K562 (cell line): Measurements from ENCODE around the gene SELENOF. TPM values are rescaled to one million over a fixed set of nuclear protein-coding genes. Genes with fewer than 3 reads are reported as not detected.

ENCODE experiments used
- ATAC-seq: fragments of 200-7000 bp; cut with Tn5 transposase; 3 replicates; pipeline ENCODE4 v1.9.1; 2020; ENCODE audit warnings: moderate library complexity
- BruUV-seq: library from RNA; stranded (reverse); fragments of 400-500 nt; replicated peaks from 2 replicates; lab custom pipeline; 2021; lab: Mats Ljungman, UMichigan
- CTCF ChIA-PET: fragments of 300-600 bp; formaldehyde crosslinking; extraction: SDS; loops from one replicate; lab custom pipeline; 2021; ENCODE audit warnings: low intra/inter-chr PET ratio; lab: Yijun Ruan, JAX
- POLR2A ChIA-PET: fragments of 300-600, 350-650 bp; sonication (Branson Sonifier 250); formaldehyde crosslinking; extraction: SDS; loops from one replicate; lab custom pipeline; 2021; ENCODE audit warnings: antibody characterized with exemption, inconsistent platforms; lab: Yijun Ruan, JAX
- DNase-seq, 4 experiments: peaks; one replicate each; pipeline versions ENCODE4 v3.0.0 to v3.0.0-alpha.2; 2011 to 2018; ENCODE audit warnings: low spot score in 3 of 4, mixed read lengths in 3 of 4; ENCODE audit errors: extremely low read depth in 1 of 4
- FAIRE-seq: peaks from 2 replicates; lab custom pipeline; 2011; peaks lifted over from hg19 to GRCh38; lab: Jason Lieb, UNC
- H2AFZ ChIP-seq: 2 replicates; pipeline ENCODE4 v1.6.0; 2011; ENCODE audit warnings: low read depth, low read length, control low read depth, inconsistent platforms
- H3K27ac ChIP-seq: fragments of 200-600 bp; 3 replicates; pipeline ENCODE4 v1.8.0; 2011; ENCODE audit warnings: low read depth, mild to moderate bottlenecking, control low read depth, inconsistent platforms, low read length, moderate library complexity, mixed read lengths; ENCODE audit errors: extremely low read depth
- H3K27me3 ChIP-seq, 2 experiments: fragments of 300-600 bp in 1 of 2; 2 replicates in 1 of 2; 3 replicates in 1 of 2; pipeline versions ENCODE4 v1.6.0 to v1.8.0; 2011; ENCODE audit warnings: inconsistent platforms in 2 of 2, low read length in 2 of 2, mild to moderate bottlenecking in 1 of 2, mixed read lengths in 1 of 2, moderate library complexity in 1 of 2; ENCODE audit not compliant: control insufficient read depth in 2 of 2, insufficient read depth in 2 of 2
- H3K36me3 ChIP-seq: fragments of 300-600 bp; 3 replicates; pipeline ENCODE4 v1.8.0; 2011; ENCODE audit warnings: mild to moderate bottlenecking, low read length, inconsistent platforms; ENCODE audit not compliant: control insufficient read depth, insufficient read depth
- H3K4me1 ChIP-seq, 2 experiments: fragments of 200-600 bp in 1 of 2; replicated peaks in 1 of 2; 2 replicates in 1 of 2; 3 replicates in 1 of 2; pipeline versions ENCODE4 v1.5.1 to v1.8.0; 2011; ENCODE audit warnings: inconsistent platforms in 2 of 2, low read length in 2 of 2, mild to moderate bottlenecking in 1 of 2, mixed read lengths in 1 of 2, moderate library complexity in 1 of 2; ENCODE audit not compliant: control insufficient read depth in 2 of 2, insufficient read depth in 2 of 2
- H3K4me2 ChIP-seq: 2 replicates; pipeline ENCODE4 v1.6.1; 2011; ENCODE audit warnings: low read length, control low read depth, inconsistent platforms, mixed read lengths; ENCODE audit not compliant: insufficient read depth
- H3K4me3 ChIP-seq: fragments of 200-600 bp; sonication (generic), shearing (Covaris generic); 2 replicates; pipeline ENCODE4 v1.5.1; 2016; ENCODE audit warnings: control low read depth, inconsistent platforms
- H3K79me2 ChIP-seq: fragments of 200-600 bp; 3 replicates; pipeline ENCODE4 v1.8.0; 2011; ENCODE audit warnings: low read length, inconsistent platforms; ENCODE audit not compliant: control insufficient read depth, insufficient read depth
- H3K9ac ChIP-seq, 2 experiments: 2 replicates each; pipeline versions ENCODE4 v1.6.0 to v1.6.1; 2011; ENCODE audit warnings: low read depth in 2 of 2, low read length in 2 of 2, control low read depth in 1 of 2, inconsistent platforms in 1 of 2, mild to moderate bottlenecking in 1 of 2, mixed read lengths in 1 of 2; ENCODE audit not compliant: insufficient read depth in 1 of 2
- H3K9me1 ChIP-seq: one replicate; pipeline ENCODE4 v1.6.0; 2011; ENCODE audit warnings: inconsistent platforms, mild to moderate bottlenecking, low read length, moderate library complexity; ENCODE audit not compliant: control insufficient read depth, insufficient read depth
- H3K9me3 ChIP-seq: replicated peaks from 2 replicates; pipeline ENCODE4 v1.5.1; 2011; ENCODE audit warnings: low read depth, low read length, inconsistent platforms; ENCODE audit not compliant: control insufficient read depth, insufficient read depth
- H4K20me1 ChIP-seq: replicated peaks from 2 replicates; pipeline ENCODE4 v1.6.1; 2011; ENCODE audit warnings: low read length, inconsistent platforms, mixed read lengths; ENCODE audit not compliant: control insufficient read depth, insufficient read depth
- HNRNPL ChIP-seq: fragments of 200-400 bp; formaldehyde crosslinking; IDR thresholded peaks from 2 replicates; pipeline ENCODE4 v1.6.1; 2017; ENCODE audit warnings: low read depth, mild to moderate bottlenecking, low read length
- IRF9 ChIP-seq: fragments of 450-650 bp; IDR thresholded peaks from 2 replicates; pipeline ENCODE4 v1.6.1; 2016; ENCODE audit warnings: missing biosample characterization, missing genetic modification characterization
- PHF21A ChIP-seq: fragments of 450-650 bp; IDR thresholded peaks from 2 replicates; pipeline ENCODE4 v1.6.1; 2017; ENCODE audit warnings: low read depth, borderline replicate concordance
- PTBP1 ChIP-seq: fragments of 200-400 bp; formaldehyde crosslinking; IDR thresholded peaks from 2 replicates; pipeline ENCODE4 v1.6.1; 2017; ENCODE audit warnings: low read depth, low read length
- SMAD4 ChIP-seq: fragments of 250-450 bp; sonication (Bioruptor Pico); conservative IDR thresholded peaks from 2 replicates; pipeline ENCODE4 v1.8.0; 2021; ENCODE audit warnings: inconsistent platforms, mild to moderate bottlenecking, moderate library complexity
- SRF ChIP-seq, 2 experiments: fragments of 250-450, 450-650 bp in 1 of 2; sonication (Bioruptor Pico) in 1 of 2; sonication (generic) in 1 of 2; formaldehyde crosslinking; IDR thresholded peaks; 2 replicates each; pipeline versions ENCODE4 v1.5.0 to v1.5.1; 2020 to 2022; ENCODE audit warnings: mild to moderate bottlenecking in 1 of 2, missing genetic modification reagents in 1 of 2
- ZNF184 ChIP-seq: sonication (generic); formaldehyde crosslinking; IDR thresholded peaks from 2 replicates; pipeline ENCODE4 v1.5.0; 2020; ENCODE audit warnings: missing genetic modification reagents
- ZNF324 ChIP-seq: fragments of 250-450 bp; sonication (Bioruptor Pico); IDR thresholded peaks from 2 replicates; pipeline ENCODE4 v1.4.0; 2020; ENCODE audit warnings: mild to moderate bottlenecking
- ZNF668 ChIP-seq: fragments of 250-450 bp; sonication (Bioruptor Pico); IDR thresholded peaks from 2 replicates; pipeline ENCODE4 v1.8.0; 2022; ENCODE audit warnings: mild to moderate bottlenecking, inconsistent platforms
- ZNF717 ChIP-seq: fragments of 250-450 bp; sonication (Bioruptor Pico); IDR thresholded peaks from 2 replicates; pipeline ENCODE4 v1.5.0; 2021
- ZZZ3 ChIP-seq: fragments of 450-650 bp; IDR thresholded peaks from 2 replicates; pipeline ENCODE4 v1.6.1; 2016; ENCODE audit warnings: antibody characterized with exemption, mild to moderate bottlenecking, moderate library complexity
- WGBS: fragments of 100-300 bp; shearing (Covaris generic); methylation state at CpG from one replicate; pipeline ENCODE4 v1.1.6; 2016; ENCODE audit warnings: low coverage, mixed read lengths; ENCODE audit not compliant: insufficient coverage; ENCODE audit errors: missing lambda C conversion rate; 5-methylcytosine and 5-hydroxymethylcytosine counted together
- in situ Hi-C: fragments of 300-500 bp; cut with MboI; formaldehyde crosslinking; loops from 4 replicates; pipeline ENCODE4 v1.15.0; 2018; ENCODE audit warnings: inconsistent platforms, mixed read lengths
- intact Hi-C: fragments of 100-400 bp; cut with micrococcal nuclease; formaldehyde crosslinking; loops from 2 replicates; pipeline ENCODE4 v1.14.2; 2022
- polyA plus RNA-seq, 8 experiments: library from polyadenylated mRNA; depleted of rRNA in 4 of 8; stranded (reverse) in 5 of 8; unstranded in 3 of 8; fragments of >200 nt; fragmentation: Nextera tagmentation in 2 of 8; fragmentation: Illumina TruSeq in 1 of 8; extraction: Ambion mirVana in 2 of 8; extraction: Trizol in 1 of 8; gene quantifications; 2 replicates each; pipeline versions ENCODE4 v1.2.1 to v1.2.3, GENCODE V29; 2011 to 2014; ENCODE audit warnings: inconsistent platforms in 1 of 8, missing spikeins in 1 of 8
- total RNA-seq, 7 experiments: library from RNA; depleted of rRNA in 6 of 7; stranded (reverse); fragments of >200 nt in 6 of 7; fragmentation: Illumina TruSeq in 2 of 7; extraction: Trizol in 2 of 7; gene quantifications; 2 replicates each; pipeline versions ENCODE4 v1.2.1 to v1.2.3, GENCODE V29; 2011 to 2021; ENCODE audit warnings: low replicate concordance in 1 of 7

The SELENOF gene
- total and polyA plus RNA-seq, 9 of the 15 experiments (the other 6 are each of a cell fraction or from before 2014, with no cell fraction given): 115 to 394 (median 215) TPM

GRCh38 chr1:86871001-86871400 is 42.9 kb downstream of the SELENOF start:
- Histone ChIP-seq H3K9me3 (no peaks in the 10 kb centered on the region), H2AFZ (no peak overlapping the region), H3K4me2 (no peak overlapping the region), H3K79me2 (no peaks in the 10 kb centered on the region), H3K36me3 (peaks cover 15% of the 10 kb centered on the region; the same call in 2 of the 3 replicates), H4K20me1 (no peaks in the 10 kb centered on the region), H3K9ac (no peak overlapping the region), H3K27me3 (no peaks in the 10 kb centered on the region), H3K27ac (no peak overlapping the region), H3K4me3 (no peak overlapping the region), H3K9me1 (no peaks in the 10 kb centered on the region), H3K4me1 (no peaks in the 10 kb centered on the region)
- no TSS peak for BruUV-seq
- DNase-seq (no peak), ATAC-seq (no peak), FAIRE-seq (no peak)
- intact Hi-C loops (no loop called here), in situ Hi-C loops (no loop called here)
- 85% methylated on average over 3 of the region's 3 CpGs for WGBS
- POLR2A ChIA-PET: no interaction called here
- TF ChIP-seq SMAD4 (no peak), HNRNPL (no peak), IRF9 (tag) (no peak), ZNF668 (CRISPR knock-in tag) (no peak), ZNF184 (no peak), PTBP1 (no peak), SRF (CRISPR knock-in tag; IDR thresholded peaks at IDR 0.05) (no peak), PHF21A (no peak), ZZZ3 (no peak), ZNF717 (CRISPR knock-in tag) (no peak), ZNF324 (CRISPR knock-in tag) (no peak)
- CTCF ChIA-PET: interaction anchor here (0.5 kb wide), 1 partner anchor 9 kb away, joined by 3 read pairs; no protein-coding TSS in a partner anchor
